GM12865 (cell line): Measurements from ENCODE around the gene ATL2.

Experiments used
- DNase-seq: peaks from one replicate; pipeline ENCODE4 v3.0.0; 2010; ENCODE audit warnings: low read depth
- H3K4me3 ChIP-seq: 2 replicates; pipeline ENCODE4 v1.5.1; 2011; ENCODE audit warnings: mild to moderate bottlenecking, low read depth, low read length, control low read depth
- TF ChIP-seq, protein P1 (sequence below): IDR thresholded peaks from 2 replicates; pipeline ENCODE4 v1.5.1; 2011; ENCODE audit warnings: low read length, control low read depth, low read depth, inconsistent platforms; ENCODE audit not compliant: insufficient read depth; ENCODE audit errors: missing control alignments

ATL2 gene

GRCh38 chr2:38266382-38267061 lies 110.6 kb downstream of the ATL2 start:
- no peak overlapping the region for H3K4me3 ChIP-seq
- TF ChIP-seq, protein P1, sequence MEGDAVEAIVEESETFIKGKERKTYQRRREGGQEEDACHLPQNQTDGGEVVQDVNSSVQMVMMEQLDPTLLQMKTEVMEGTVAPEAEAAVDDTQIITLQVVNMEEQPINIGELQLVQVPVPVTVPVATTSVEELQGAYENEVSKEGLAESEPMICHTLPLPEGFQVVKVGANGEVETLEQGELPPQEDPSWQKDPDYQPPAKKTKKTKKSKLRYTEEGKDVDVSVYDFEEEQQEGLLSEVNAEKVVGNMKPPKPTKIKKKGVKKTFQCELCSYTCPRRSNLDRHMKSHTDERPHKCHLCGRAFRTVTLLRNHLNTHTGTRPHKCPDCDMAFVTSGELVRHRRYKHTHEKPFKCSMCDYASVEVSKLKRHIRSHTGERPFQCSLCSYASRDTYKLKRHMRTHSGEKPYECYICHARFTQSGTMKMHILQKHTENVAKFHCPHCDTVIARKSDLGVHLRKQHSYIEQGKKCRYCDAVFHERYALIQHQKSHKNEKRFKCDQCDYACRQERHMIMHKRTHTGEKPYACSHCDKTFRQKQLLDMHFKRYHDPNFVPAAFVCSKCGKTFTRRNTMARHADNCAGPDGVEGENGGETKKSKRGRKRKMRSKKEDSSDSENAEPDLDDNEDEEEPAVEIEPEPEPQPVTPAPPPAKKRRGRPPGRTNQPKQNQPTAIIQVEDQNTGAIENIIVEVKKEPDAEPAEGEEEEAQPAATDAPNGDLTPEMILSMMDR: no peak
- DNase-seq: peak; percentile 15

- no peak overlapping the region for H3K4me3 ChIP-seq
- peak; percentile 34 for DNase-seq
- TF ChIP-seq, protein P1: no peak
Observed at GRCh38 chr2:38265461-38265860, 111.6 kb downstream of the ATL2 start.

DNA sequence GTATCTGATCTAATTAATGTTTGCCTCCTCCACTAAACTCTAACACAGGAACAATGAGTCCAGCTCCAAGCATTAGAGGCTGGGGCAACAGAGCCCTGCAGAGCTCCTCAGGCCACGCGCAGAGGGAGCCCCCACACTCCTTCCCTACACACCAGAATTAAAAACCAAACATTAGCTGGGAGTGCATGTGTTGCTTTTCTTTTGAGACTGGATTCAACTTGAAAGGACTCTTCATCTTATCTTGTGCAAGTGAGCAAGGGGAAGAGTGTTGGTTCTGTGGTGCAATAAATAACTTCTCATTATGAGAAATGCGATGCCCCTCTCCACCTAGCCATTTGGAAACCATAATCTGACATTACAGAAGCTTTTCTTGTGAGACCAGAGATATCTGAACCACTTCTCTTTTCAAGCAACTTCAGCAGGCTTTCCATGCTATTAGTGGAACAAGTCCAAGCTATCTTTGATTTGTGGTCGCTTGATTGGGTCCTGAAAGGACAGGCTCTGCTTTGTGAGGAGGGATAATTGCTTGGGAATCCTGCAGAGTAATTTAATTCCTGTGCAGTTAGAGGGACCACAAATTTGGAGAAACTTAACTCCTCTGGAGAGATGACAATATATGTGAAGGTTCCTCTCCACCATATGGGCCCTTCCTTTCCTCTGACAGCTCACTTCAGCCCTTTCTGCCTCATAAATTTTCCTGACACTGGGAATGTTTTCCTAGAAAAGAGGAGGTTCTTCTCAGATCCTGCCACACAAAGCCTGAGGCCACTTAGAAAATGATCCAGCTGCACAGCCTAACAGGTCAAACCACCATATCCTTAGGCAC lies 112.5 kb downstream of the ATL2 start:
- peak; percentile 21 for DNase-seq

GRCh38 chr2:38263293-38263692 lies 113.8 kb downstream of the ATL2 start:
- no peak overlapping the region for H3K4me3 ChIP-seq
- TF ChIP-seq, protein P1: no peak
- peak; percentile 13 for DNase-seq

More for the DNA sequence above, 112.5 kb downstream of the ATL2 start:
- H3K4me3 ChIP-seq: no peak overlapping the region
- TF ChIP-seq, protein P1: no peak

- no peak overlapping the region for H3K4me3 ChIP-seq
- TF ChIP-seq, protein P1: no peak
- DNase-seq: peak; percentile 88
Observed at GRCh38 chr2:38262069-38262871, 114.8 kb downstream of the ATL2 start.

- TF ChIP-seq, protein P1: no peak
- DNase-seq: no peak
- no peak overlapping the region for H3K4me3 ChIP-seq
Observed at GRCh38 chr2:38261569-38262068, 115.5 kb downstream of the ATL2 start.
